IMR-90 (cell line): ENCODE results near the gene RNF144B. TPM values are rescaled to one million over a fixed set of nuclear protein-coding genes. Genes with fewer than 3 reads are reported as not detected.
A peak's percentile ranks its signal among the peaks of the same experiment; 100 is the strongest.

ENCODE experiments used
- ATAC-seq: fragments of 200-7000 bp; cut with Tn5 transposase; 2 replicates; pipeline ENCODE4 v1.9.1; 2020; ENCODE audit warnings: low read depth, mild to moderate bottlenecking, moderate library complexity
- Bru-seq: library from RNA; stranded (reverse); fragments of 400-500 nt; gene quantifications from one replicate; lab custom pipeline; 2021; lab: Mats Ljungman, UMichigan
- BruChase-seq, 2 experiments: library from RNA; stranded (reverse); fragments of 400-500 nt; gene quantifications; one replicate each; lab custom pipeline; 2021; lab: Mats Ljungman, UMichigan
- BruUV-seq: library from RNA; stranded (reverse); fragments of 400-500 nt; replicated peaks from 2 replicates; lab custom pipeline; 2021; lab: Mats Ljungman, UMichigan
- CTCF ChIA-PET: fragments of 300-600 bp; formaldehyde crosslinking; extraction: SDS; loops from one replicate; lab custom pipeline; 2021; ENCODE audit warnings: antibody characterized with exemption; lab: Yijun Ruan, JAX
- POLR2A ChIA-PET: fragments of 300-600 bp; sonication (Branson Sonifier 250); formaldehyde crosslinking; loops from one replicate; lab custom pipeline; 2022; ENCODE audit warnings: antibody characterized with exemption; ENCODE audit not compliant: unreplicated experiment; lab: Charles Lee
- DNase-seq: peaks from one replicate; pipeline ENCODE4 v3.0.0; 2013
- H2AFZ ChIP-seq: replicated peaks from 2 replicates; pipeline ENCODE3; 2013; ENCODE audit warnings: low read length, mild to moderate bottlenecking; ENCODE audit not compliant: poor library complexity
- H2AK5ac ChIP-seq: 2 replicates; pipeline ENCODE4 v1.6.1; 2013; ENCODE audit warnings: low read depth, low read length, inconsistent platforms
- H2AK9ac ChIP-seq: replicated peaks from 2 replicates; pipeline ENCODE3; 2013; ENCODE audit warnings: mild to moderate bottlenecking, low read depth, low read length, moderate library complexity; ENCODE audit not compliant: poor library complexity
- H2BK120ac ChIP-seq: 2 replicates; pipeline ENCODE4 v1.6.1; 2013; ENCODE audit warnings: low read depth, low read length, inconsistent platforms
- H2BK15ac ChIP-seq: 3 replicates; pipeline ENCODE4 v1.6.1; 2013; ENCODE audit warnings: low read depth, low read length, inconsistent platforms
- H2BK20ac ChIP-seq: 2 replicates; pipeline ENCODE4 v1.6.1; 2013; ENCODE audit warnings: low read depth, mild to moderate bottlenecking, inconsistent platforms, low read length, moderate library complexity
- H2BK5ac ChIP-seq: 2 replicates; pipeline ENCODE4 v1.6.1; 2013; ENCODE audit warnings: mild to moderate bottlenecking, low read depth, low read length, inconsistent platforms; ENCODE audit not compliant: poor library complexity, severe bottlenecking
- H3K14ac ChIP-seq: replicated peaks from 2 replicates; pipeline ENCODE4 v1.6.1; 2013; ENCODE audit warnings: low read depth, low read length, inconsistent platforms
- H3K18ac ChIP-seq: 2 replicates; pipeline ENCODE4 v1.6.1; 2013; ENCODE audit warnings: low read depth, low read length, control low read depth
- H3K23ac ChIP-seq: 2 replicates; pipeline ENCODE4 v1.6.1; 2013; ENCODE audit warnings: low read depth, low read length, inconsistent platforms
- H3K27ac ChIP-seq: 2 replicates; pipeline ENCODE4 v1.5.1; 2013; ENCODE audit warnings: mild to moderate bottlenecking, control low read depth, low read length; ENCODE audit not compliant: insufficient read depth
- H3K27me3 ChIP-seq: 2 replicates; pipeline ENCODE4 v1.6.1; 2013; ENCODE audit warnings: low read length; ENCODE audit not compliant: control insufficient read depth, insufficient read depth
- H3K36me3 ChIP-seq: 2 replicates; pipeline ENCODE4 v1.6.1; 2013; ENCODE audit warnings: low read length, mixed read lengths; ENCODE audit not compliant: control insufficient read depth, insufficient read depth
- H3K4ac ChIP-seq: 2 replicates; pipeline ENCODE4 v1.6.1; 2013; ENCODE audit warnings: low read depth, low read length, inconsistent platforms
- H3K4me1 ChIP-seq: 2 replicates; pipeline ENCODE4 v1.6.1; 2013; ENCODE audit warnings: low read length, mixed read lengths; ENCODE audit not compliant: control insufficient read depth, insufficient read depth
- H3K4me2 ChIP-seq: 2 replicates; pipeline ENCODE4 v1.6.1; 2013; ENCODE audit warnings: low read depth, mild to moderate bottlenecking, control low read depth, low read length, moderate library complexity
- H3K4me3 ChIP-seq: 2 replicates; pipeline ENCODE4 v1.5.1; 2013; ENCODE audit warnings: low read depth, mild to moderate bottlenecking, control low read depth, low read length, moderate library complexity; ENCODE audit not compliant: insufficient read depth
- H3K56ac ChIP-seq: 2 replicates; pipeline ENCODE4 v1.6.1; 2013; ENCODE audit warnings: low read length, inconsistent platforms; ENCODE audit not compliant: insufficient read depth; ENCODE audit errors: extremely low read depth
- H3K79me1 ChIP-seq, 2 experiments: 2 replicates each; pipeline ENCODE4 v1.6.1; 2013; ENCODE audit warnings: low read length in 2 of 2, inconsistent platforms in 1 of 2, low read depth in 1 of 2
- H3K9ac ChIP-seq: 2 replicates; pipeline ENCODE4 v1.6.1; 2013; ENCODE audit warnings: low read depth, low read length, control low read depth
- H3K9me1 ChIP-seq: 2 replicates; pipeline ENCODE4 v1.6.1; 2013; ENCODE audit warnings: low read length, inconsistent platforms; ENCODE audit not compliant: insufficient read depth
- H3K9me3 ChIP-seq: 2 replicates; pipeline ENCODE4 v1.6.1; 2013; ENCODE audit warnings: low read length; ENCODE audit not compliant: control insufficient read depth, insufficient read depth
- H4K20me1 ChIP-seq: 2 replicates; pipeline ENCODE4 v1.6.1; 2013; ENCODE audit warnings: low read length, inconsistent platforms; ENCODE audit not compliant: insufficient read depth
- H4K5ac ChIP-seq: 2 replicates; pipeline ENCODE4 v1.6.1; 2013; ENCODE audit warnings: mild to moderate bottlenecking, low read depth, low read length, control low read depth
- H4K8ac ChIP-seq, 2 experiments: 2 replicates each; pipeline ENCODE4 v1.6.1; 2013; ENCODE audit warnings: low read depth in 2 of 2, low read length in 2 of 2, control low read depth in 1 of 2, inconsistent platforms in 1 of 2
- H4K91ac ChIP-seq: 2 replicates; pipeline ENCODE4 v1.6.1; 2013; ENCODE audit warnings: low read depth, low read length, inconsistent platforms; ENCODE audit not compliant: insufficient read depth
- BHLHE40 ChIP-seq: fragments of 150-350 bp; IDR thresholded peaks from 2 replicates; pipeline ENCODE4 v1.6.1; 2016; ENCODE audit warnings: mild to moderate bottlenecking, low read depth, low read length
- CEBPB ChIP-seq: IDR thresholded peaks from 2 replicates; pipeline ENCODE4 v1.6.1; 2012; ENCODE audit warnings: low read depth, low read length, improper control_type of control experiment
- CTCF ChIP-seq: conservative IDR thresholded peaks from 2 replicates; pipeline ENCODE4 v1.5.1; 2012; ENCODE audit warnings: mild to moderate bottlenecking, low read depth, low read length, improper control_type of control experiment
- MXI1 ChIP-seq: IDR thresholded peaks from 2 replicates; pipeline ENCODE4 v1.6.1; 2012; ENCODE audit warnings: low read depth, mild to moderate bottlenecking, low read length, moderate library complexity, borderline replicate concordance
- RAD21 ChIP-seq: IDR thresholded peaks from 2 replicates; pipeline ENCODE4 v1.6.1; 2012; ENCODE audit warnings: low read length, improper control_type of control experiment
- WGBS, 2 experiments: methylation state at CpG; one replicate each; pipeline versions ENCODE4 v1.1.5 to v1.1.7; 2013; ENCODE audit warnings: missing lambda C conversion rate in 2 of 2; ENCODE audit not compliant: insufficient read length in 1 of 2; ENCODE audit errors: extremely low coverage in 2 of 2; 5-methylcytosine and 5-hydroxymethylcytosine counted together
- dilution Hi-C: fragments of 300-500 bp; cut with HindIII; formaldehyde crosslinking; loops from one replicate; pipeline ENCODE4 v1.14.3; 2018; ENCODE audit warnings: low sequenced_read_pairs; ENCODE audit not compliant: unreplicated experiment
- in situ Hi-C: fragments of 300-500 bp; cut with MboI; formaldehyde crosslinking; loops from 3 replicates; pipeline ENCODE4 v1.14.3; 2019; ENCODE audit warnings: low sequenced_read_pairs, inconsistent platforms, mixed read lengths
- intact Hi-C: fragments of 100-400 bp; cut with micrococcal nuclease; formaldehyde crosslinking; loops from 2 replicates; pipeline ENCODE4 v1.10.0; 2022
- long read RNA-seq: library from polyadenylated mRNA; unstranded; transcript quantifications from one replicate; pipeline ENCODE4 v2.0.0, GENCODE V29; 2021; ENCODE audit not compliant: unreplicated experiment
- polyA plus RNA-seq, 3 experiments: library from polyadenylated mRNA; depleted of rRNA; stranded (reverse); fragments of >200 nt; gene quantifications; 2 replicates each; pipeline ENCODE4 v1.2.3, GENCODE V29; 2012; ENCODE audit warnings: low replicate concordance in 1 of 3
- total RNA-seq: library from RNA; depleted of rRNA; stranded (reverse); fragments of >200 nt; gene quantifications from 2 replicates; pipeline ENCODE4 v1.2.3, GENCODE V29; 2012; rRNA removed

Gene RNF144B
- total RNA-seq, result 2.7 and 2.8 TPM in 2 replicates
- polyA plus RNA-seq (2012; rRNA removed), result 0.42 and 0.44 TPM in 2 replicates
- polyA plus RNA-seq (2012; cell fraction: cytosol; rRNA removed), result 0.19 and 0.30 TPM in 2 replicates
- 0.36 and 1.5 TPM in 2 replicates for polyA plus RNA-seq (2012; cell fraction: nucleus; rRNA removed; ENCODE audit: low replicate concordance)
- Bru-seq, nascent RNA, result percentile 51 among the genes with signal in this experiment
- BruChase-seq, experiment 1, labeled RNA remaining after a 6-hour chase, result percentile 41 among the genes with signal in this experiment
- percentile 31 among the genes with signal in this experiment for BruChase-seq, experiment 2, labeled RNA remaining after a 2-hour chase
- long read RNA-seq, partial matches to known transcripts, result 0 of 1 reads
- long read RNA-seq, other reads (novel, unspliced or antisense), result 1 of 1 reads

DNA sequence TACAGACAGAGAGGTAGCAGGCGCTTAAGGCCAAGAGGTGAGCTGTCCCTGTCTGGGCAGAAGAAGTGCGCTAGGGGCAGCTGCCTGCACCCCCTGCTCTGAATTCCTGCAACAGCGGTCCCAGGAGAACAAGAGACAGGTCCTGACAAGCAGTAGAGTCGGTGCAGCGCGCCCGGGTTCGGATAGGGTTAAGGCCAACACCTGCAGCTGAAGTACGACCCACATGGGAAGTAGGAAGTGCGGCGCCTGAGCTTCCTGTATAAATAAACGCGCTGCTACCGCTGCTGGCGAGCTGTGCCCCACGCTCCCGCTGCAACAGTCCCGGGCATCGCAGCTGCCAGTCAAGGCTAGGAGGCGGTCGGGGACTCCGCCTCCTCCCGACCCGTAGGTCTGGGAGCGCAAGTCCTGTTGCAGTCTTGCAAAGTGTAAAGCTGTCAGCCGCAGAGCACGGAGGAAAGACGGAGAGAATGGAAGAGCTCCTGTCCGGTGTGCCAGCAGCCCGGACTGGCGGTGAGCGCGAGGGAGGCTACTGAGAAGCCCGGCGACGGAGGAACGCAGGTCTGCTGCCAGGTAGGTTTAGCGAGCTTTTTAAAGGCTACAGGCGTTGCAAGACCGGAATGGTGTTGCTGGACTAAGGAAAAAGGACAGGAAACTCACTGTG is at the start of gene RNF144B:
TSS of gene RNF144B (plus strand) at position 290 of the 661 bp plus-strand sequence. CDS start 12,185 bp downstream, outside the sequence.
- peak; percentile 91 for ATAC-seq
- Histone ChIP-seq H4K8ac (peak within 1 kb of the TSS in 1 of 2 experiments; percentile 17; a peak in 1 of 4 replicates), H3K56ac (no peak within 1 kb of the TSS), H3K9ac (peak within 1 kb of the TSS; percentile 38), H3K9me1 (no peaks in the 10 kb centered on the region), H3K79me1 (no peaks in the 10 kb centered on the region), H3K18ac (peak within 1 kb of the TSS; percentile 85; the same call in 1 of the 2 replicates), H2BK20ac (no peak within 1 kb of the TSS), H3K27me3 (no peaks in the 10 kb centered on the region; the same call in 1 of the 2 replicates), H2AFZ (peak within 1 kb of the TSS; percentile 91), H3K36me3 (no peaks in the 10 kb centered on the region), H3K27ac (no peak within 1 kb of the TSS; the same call in 1 of the 2 replicates), H3K4me1 (peaks cover 7% of the 10 kb centered on the region), H4K91ac (no peak within 1 kb of the TSS), H2BK5ac (no peak within 1 kb of the TSS), H2BK15ac (no peak within 1 kb of the TSS), H2AK9ac (no peak within 1 kb of the TSS), H4K5ac (no peak within 1 kb of the TSS), H3K4me2 (peak within 1 kb of the TSS; percentile 91), H2AK5ac (no peak within 1 kb of the TSS), H4K20me1 (no peaks in the 10 kb centered on the region), H2BK120ac (peak within 1 kb of the TSS; percentile 5; the same call in 1 of the 2 replicates), H3K4me3 (peak within 1 kb of the TSS; percentile 68), H3K23ac (peak within 1 kb of the TSS; percentile 20; the same call in 1 of the 2 replicates), H3K9me3 (no peaks in the 10 kb centered on the region), H3K14ac (peak within 1 kb of the TSS; percentile 14), H3K4ac (no peak within 1 kb of the TSS; the same call in 1 of the 2 replicates)
- WGBS, 2 experiments, result 2% methylated on average over 15 of the region's 40 CpGs; no CpG with 5 or more reads in 1 of the 2 experiments
- CTCF ChIA-PET, result interaction anchor here (0.6 kb wide), 1 partner anchor 25 kb away, joined by 3 read pairs; no protein-coding TSS in a partner anchor
- no TSS peak for BruUV-seq
- intact Hi-C loops, result loop anchor here (2.0 kb wide), 1 partner anchor 118 kb away; no protein-coding TSS in a partner anchor
- in situ Hi-C loops, result no loop called here
- dilution Hi-C loops, result no loop called here
- peak; percentile 61 for DNase-seq
- POLR2A ChIA-PET, result no interaction called here
- TF ChIP-seq CTCF (no peak), CEBPB (no peak), RAD21 (peak; percentile 7; the same call in 1 of the 2 replicates), MXI1 (0 out of 2 replicates have a peak, but pooled peaks have one; percentile 44), BHLHE40 (no peak)
